ENCODE results near the gene ESR2. TPM values are rescaled to one million over a fixed set of nuclear protein-coding genes. Genes with fewer than 3 reads are reported as not detected.

Gene ESR2
- total RNA-seq, 1 experiment from 2014 or later: 0.15 TPM

GRCh38 chr14:64170181-64170580 lies 124.0 kb downstream of the ESR2 start:
- Mint-ChIP-seq H3K27me3 (ENCODE audit: low read depth) (no peaks in the 10 kb centered on the region), H3K36me3 (ENCODE audit: insufficient read depth in 1 of 3, low read depth in 3 of 3) (peaks cover 8 to 32% (median 9%) of the 10 kb centered on the region in 3 experiments; a peak in 5 of 7 replicates), H3K27ac (no peak overlapping the region), H3K9me3 (no peaks in the 10 kb centered on the region), H3K4me1 (no peaks in the 10 kb centered on the region), H3K4me3 (no peak overlapping the region)
- Histone ChIP-seq H4K91ac (ENCODE audit: insufficient read length, low read depth, low read length) (no peak overlapping the region), H2BK12ac (ENCODE audit: insufficient read length, low read depth, low read length) (no peak overlapping the region), H3T11ph (ENCODE audit: low read length) (no peak overlapping the region), H3K27me3 (ENCODE audit: insufficient read depth, low read length) (no peaks in the 10 kb centered on the region), H2AK5ac (ENCODE audit: insufficient read length, low read length) (no peak overlapping the region), H2BK120ac (ENCODE audit: low read depth, low read length, poor library complexity, severe bottlenecking) (no peak overlapping the region), H4K8ac (replicated peaks; ENCODE audit: insufficient read length, low read depth, low read length) (no peak overlapping the region), H3K23ac (ENCODE audit: insufficient read length, low read depth, low read length) (no peak overlapping the region), H2BK5ac (ENCODE audit: insufficient read length, low read length) (no peak overlapping the region), H4K5ac (ENCODE audit: insufficient read length, low read depth, low read length) (no peak overlapping the region), H4K20me1 (ENCODE audit: control insufficient read depth, insufficient read depth, insufficient read length) (no peaks in the 10 kb centered on the region), H3K27ac (ENCODE audit: insufficient read length, low read depth, low read length) (no peak overlapping the region), H3K18ac (ENCODE audit: insufficient read length, low read depth, low read length) (no peak overlapping the region), H3K23me2 (ENCODE audit: insufficient read length, low read depth, low read length, poor library complexity, severe bottlenecking) (no peaks in the 10 kb centered on the region), H3K4me2 (ENCODE audit: insufficient read depth, insufficient read length, low read length) (no peak overlapping the region), H3K79me2 (ENCODE audit: insufficient read depth, low read length) (no peaks in the 10 kb centered on the region), H3K9me3 (ENCODE audit: control insufficient read depth, low read depth, low read length) (no peaks in the 10 kb centered on the region), H3K14ac (ENCODE audit: insufficient read depth, low read length) (no peak overlapping the region; the same call in 1 of the 2 replicates), H3K79me1 (ENCODE audit: insufficient read depth, low read depth, low read length, poor library complexity, severe bottlenecking) (no peaks in the 10 kb centered on the region), H2BK15ac (ENCODE audit: low read depth, low read length) (no peak overlapping the region), H2AFZ (ENCODE audit: low read length) (no peak overlapping the region), H3K4ac (ENCODE audit: low read depth, low read length) (no peak overlapping the region), H3K4me1 (ENCODE audit: insufficient read depth, low read length) (no peaks in the 10 kb centered on the region), H3K9ac (ENCODE audit: extremely low read depth, insufficient read length, low read length) (no peak overlapping the region), H2BK20ac (ENCODE audit: low read depth, low read length, poor library complexity, severe bottlenecking) (no peak overlapping the region), H3K56ac (ENCODE audit: insufficient read length, low read depth, low read length) (no peak overlapping the region)
- DNase-seq: no peak
- no CpG with 5 or more reads among the region's 8 CpGs for WGBS (ENCODE audit: extremely low coverage, insufficient read length, low lambda C conversion rate)
- TF ChIP-seq CTCF (conservative IDR thresholded peaks at IDR 0.05): no peak
